Stimulated activated CD4-positive, alpha-beta T cell treated with anti-CD3 and anti-CD28 coated beads, Interleukin-1b, Interleukin-23, amount 100 ng/mL, for 1 hour (primary cell): Measurements from ENCODE around the gene TET1.
"Not testable (repeated sequence)": the region's sequence is repeated elsewhere in the genome, so short reads cannot be mapped to it uniquely, and the experiment has no call there.

Source experiments
- DNase-seq, 2 donors: peaks; one replicate each; pipeline ENCODE4 v3.0.0-alpha.2; 2020; ENCODE audit warnings: low read depth in 2 of 2

The TET1 gene

DNA sequence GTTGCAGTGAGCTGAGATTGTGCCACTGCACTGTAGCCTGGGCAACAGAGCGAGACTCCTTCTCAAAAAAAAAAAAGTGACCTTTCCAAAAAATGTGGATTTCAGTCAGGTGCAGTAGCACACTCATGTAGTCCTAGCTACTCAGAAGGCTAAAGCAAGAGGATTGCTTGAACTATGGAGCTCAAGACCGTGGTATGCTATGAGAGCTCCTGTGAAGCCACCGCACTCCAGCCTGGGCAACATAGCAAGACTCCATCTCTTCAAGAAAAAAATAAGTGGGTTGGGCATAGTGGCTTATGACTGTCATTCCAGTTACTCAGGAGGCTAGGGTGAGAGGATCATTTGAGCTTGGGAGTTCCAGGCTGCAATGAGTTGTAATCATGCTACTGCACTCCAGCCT lies 51.1 kb downstream of the TET1 start:
- no peak for DNase-seq

DNA sequence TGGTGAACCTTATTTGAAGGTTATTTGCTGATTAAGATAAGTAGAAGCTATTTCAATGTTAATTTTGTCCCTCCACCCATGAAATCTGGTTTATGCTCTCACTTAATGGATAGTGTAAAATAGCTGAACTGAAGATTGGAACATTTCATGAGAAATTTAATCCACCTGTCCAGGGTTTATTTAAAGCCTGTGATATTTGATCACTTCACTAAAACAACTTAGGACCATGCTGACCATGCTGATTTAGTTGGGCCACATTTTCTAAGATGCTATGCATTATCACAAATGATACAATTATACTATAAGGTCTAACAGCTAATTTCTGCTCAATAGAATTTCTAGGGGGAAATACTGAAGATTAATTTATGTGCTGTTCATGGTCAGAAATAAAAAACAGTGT lies 53.8 kb downstream of the TET1 start:
- DNase-seq: not testable (repeated sequence)

DNA sequence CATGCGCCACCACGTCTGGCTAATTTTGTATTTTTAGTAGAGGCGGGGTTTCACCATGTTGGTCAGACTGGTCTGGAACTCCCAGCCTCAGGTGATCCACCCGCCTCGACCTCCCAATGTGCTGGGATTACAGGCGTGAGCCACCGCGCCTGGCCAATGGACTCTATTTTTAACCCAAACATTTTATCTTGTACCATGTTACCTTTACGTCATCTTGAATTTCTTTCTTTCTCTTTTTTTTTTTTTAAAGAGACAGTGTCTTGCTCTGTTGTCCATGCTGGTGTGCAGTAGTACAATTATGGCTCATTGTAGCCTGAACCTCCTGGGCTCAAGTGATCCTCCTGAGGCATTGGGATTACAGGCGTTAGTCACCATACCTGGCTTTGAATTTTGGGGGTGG lies 57.6 kb downstream of the TET1 start:
- not testable (repeated sequence) for DNase-seq

DNA sequence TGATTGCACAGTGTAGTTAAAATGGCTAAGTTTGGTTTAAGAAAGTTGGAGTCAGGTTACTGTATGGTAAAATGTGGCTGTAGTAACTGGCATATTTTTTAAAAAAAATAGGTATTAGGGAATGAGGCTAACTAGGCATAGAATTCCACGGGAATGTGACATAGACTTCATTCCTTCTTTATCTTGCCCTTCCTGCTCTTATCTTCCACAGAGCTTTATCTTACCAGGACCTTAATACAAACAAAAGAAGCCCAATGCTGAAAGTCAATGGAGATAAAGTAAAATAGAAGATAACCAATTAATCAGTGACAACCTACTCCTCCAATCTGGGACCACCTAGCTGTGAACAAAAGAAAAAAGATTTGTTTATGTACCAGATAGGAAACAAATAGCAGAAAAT lies 58.1 kb downstream of the TET1 start:
- no peak for DNase-seq

DNA sequence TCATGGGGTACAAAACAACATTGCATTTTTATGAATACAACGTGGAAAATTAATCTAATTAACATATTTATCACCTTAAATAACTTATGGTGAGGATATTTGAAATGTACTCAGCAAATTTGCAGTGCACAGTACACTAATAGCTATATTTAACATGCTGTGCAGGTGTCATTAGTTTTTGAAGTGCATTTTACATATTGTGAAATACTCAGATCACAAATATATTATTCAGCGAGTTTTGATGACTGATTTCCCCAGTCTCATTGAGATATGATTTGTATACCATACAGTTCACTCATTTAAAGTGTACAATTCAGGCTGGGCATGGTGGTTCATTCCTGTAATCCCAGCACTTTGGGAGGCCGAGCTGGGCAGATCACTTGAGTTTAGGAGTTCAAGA lies 59.5 kb downstream of the TET1 start:
- no peak for DNase-seq

DNA sequence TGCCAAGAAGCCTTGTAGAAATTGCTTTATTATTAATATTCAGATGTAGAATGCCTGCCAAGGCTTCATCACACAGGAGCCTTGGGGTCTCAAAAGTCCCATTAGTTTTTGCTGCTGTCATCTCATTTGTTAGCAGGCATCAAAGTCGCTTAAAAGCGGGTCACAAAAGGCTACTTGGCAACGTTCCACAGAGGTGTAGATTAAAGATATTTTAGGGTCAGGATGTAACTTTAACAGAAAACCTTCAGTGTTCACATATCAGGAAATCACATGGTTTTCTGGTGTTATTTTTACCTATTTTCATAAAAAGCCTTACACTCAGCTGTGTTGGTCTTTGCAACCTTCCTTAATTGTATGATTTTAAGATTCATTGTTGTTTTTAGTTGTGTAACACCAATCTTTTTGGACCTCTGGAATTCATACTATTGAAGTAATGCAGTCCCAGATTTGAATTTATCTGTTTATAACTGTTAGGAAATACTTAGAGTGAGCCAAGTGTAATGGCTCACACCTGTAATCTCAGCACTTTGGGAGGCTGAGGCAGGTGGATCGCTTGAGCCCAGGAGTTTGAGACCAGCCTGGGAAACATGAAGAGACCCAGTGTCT lies 65.3 kb downstream of the TET1 start:
- no peak for DNase-seq

DNA sequence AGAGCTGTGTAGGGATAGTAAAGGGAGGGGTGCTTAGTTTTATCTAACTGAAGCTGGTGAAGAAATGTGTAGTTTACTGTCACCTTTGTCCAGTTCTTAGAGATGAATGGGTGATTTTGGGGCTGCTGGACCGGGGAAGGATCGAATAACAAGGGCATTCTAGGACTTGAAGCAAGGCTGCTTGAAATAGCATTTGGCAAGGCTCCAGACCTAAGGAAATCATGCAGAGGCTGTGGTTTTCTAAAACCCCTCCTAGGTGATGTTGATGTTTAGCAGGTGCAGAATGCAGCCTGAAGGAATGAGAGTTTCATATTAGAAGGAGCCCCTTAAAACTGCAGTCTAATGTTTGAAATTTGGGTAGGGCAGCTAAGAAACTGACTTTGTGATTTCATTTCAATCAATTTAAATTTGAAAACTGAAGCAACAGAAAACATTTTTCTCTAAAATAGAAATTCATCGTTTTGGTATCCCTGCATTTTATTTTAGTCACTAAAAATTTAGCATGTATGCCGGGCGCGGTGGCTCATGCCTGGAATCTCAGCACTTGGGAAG lies 68.5 kb downstream of the TET1 start:
- no peak for DNase-seq

DNA sequence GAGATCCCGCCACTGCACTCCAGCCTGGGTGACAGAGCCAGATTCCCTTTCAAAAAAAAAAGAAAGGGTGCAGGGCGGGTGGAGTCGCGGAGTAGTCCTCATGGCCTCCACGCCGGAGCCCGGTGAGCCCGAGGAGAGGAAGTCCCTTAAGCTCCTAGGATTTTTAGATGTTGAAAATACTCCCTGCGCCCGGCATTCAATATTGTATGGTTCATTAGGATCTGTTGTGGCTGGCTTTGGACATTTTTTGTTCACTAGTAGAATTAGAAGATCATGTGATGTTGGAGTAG lies 72.1 kb downstream of the TET1 start:
- DNase-seq: not testable (repeated sequence)

DNA sequence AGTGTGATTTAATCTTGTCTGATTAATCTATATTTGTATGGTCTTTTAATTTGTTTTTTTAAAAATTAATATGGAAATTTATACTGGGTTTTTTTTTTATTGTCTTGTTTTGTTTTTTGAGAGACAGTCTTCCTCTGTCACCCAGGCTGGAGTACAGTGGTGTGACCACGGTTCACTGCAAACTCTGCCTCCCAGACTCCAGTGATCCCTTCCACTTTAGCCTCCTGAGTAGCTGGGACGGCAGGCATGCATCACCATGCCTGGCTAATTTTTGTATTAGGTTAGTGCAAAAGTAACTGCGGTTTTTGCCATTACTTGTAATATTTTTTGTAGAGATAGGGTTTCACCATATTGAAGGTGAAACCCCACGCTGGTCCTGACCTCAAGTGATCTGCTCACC lies 73.1 kb downstream of the TET1 start:
- DNase-seq: no peak

DNA sequence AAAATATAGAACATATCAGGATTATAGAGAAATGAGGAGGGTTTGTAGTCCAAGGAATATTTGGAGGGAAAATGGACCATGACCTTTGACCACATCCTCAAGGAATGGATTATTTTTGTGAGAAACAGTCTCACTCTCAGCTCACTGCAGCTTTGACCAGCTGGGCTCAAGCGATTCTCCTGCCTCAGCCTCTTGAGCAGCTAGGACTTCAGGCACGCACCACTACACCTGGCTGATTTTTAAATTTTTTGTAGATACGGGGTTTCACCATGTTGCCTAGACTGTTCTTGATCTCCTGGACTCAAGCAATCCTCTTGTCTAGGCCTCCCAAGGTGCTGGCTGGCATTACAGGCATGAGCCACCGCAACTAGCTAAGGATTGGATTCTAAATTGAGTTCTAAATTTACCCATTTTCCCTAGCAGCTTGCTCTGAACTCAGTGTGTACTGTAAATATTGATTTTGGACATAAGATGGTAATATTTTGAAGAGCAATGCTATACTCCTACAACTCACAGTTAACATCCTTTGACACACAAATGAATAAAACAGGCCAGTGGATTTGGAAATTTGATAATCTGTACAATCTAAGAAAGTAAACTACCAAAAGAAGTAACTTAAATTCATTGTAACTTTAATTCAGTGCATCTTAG lies 73.8 kb downstream of the TET1 start:
- DNase-seq: no peak

DNA sequence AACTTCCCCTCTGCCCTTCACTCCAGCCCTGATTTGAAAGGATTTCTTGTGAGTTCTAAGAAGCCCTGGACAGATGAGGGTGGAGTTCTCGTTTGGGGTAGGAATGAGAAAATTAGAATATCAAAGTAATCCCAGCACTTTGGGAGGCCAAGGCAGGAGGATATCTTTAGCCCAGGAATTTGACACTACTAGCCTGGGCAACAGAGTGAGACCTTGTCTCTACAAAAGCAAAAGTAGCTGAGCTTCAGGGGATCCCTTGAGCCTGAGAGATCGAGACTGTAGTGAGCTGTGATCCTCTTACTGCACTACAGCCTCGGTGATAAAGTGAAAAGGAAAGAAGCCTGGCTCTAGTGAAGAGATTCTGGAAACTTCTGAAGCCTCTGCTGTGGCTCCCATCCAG lies 76.2 kb downstream of the TET1 start:
- DNase-seq: no peak

DNA sequence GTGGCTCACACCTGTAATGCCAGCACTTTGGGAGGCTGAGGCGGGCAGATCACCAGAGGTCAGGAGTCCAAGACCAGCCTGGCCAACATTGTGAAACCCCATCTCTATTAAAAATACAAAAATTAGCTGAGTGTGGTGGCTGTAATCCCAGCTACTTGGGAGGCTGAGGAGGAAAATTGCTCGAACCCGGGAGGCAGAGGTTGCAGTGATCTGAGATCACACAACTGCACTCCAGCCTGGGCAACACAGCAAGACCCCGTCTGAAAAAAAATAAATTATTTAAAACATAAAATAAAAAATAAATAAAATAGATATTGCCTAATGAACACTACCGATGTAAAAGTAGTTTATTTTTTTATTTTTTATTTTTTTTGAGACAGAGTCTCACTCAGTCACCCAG lies 83.4 kb downstream of the TET1 start:
- DNase-seq: not testable (repeated sequence)

DNA sequence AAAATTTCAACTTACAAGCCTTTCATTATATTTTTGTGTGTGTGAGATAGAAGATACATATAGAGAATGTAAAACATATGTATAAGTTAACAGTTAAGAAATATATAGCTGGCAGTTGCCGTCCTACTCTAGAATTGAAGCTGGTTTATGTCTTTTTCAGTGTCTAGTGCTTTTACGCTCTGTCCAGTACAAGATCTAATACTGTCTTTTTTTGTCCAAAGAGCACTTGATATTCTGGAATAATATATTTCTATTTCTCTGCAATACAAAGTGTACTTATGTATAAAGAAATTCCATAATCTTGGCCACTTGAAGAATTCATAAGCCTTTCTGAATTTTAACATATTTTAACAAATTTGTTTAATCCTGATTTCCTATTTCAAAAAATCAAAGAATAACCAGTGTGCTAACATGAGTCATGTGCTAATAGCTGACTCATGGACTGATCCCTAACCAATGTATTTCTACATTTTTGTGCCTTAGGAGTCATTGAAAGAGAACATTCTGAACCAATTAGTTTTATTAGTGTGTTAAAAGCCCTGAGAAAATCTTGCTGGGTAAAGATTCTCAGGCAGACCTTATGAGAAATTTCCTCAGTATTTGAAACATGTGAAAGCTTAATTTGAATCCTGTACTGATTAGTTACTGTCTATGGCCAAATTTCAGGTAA lies 87.7 kb downstream of the TET1 start:
- DNase-seq: no peak

DNA sequence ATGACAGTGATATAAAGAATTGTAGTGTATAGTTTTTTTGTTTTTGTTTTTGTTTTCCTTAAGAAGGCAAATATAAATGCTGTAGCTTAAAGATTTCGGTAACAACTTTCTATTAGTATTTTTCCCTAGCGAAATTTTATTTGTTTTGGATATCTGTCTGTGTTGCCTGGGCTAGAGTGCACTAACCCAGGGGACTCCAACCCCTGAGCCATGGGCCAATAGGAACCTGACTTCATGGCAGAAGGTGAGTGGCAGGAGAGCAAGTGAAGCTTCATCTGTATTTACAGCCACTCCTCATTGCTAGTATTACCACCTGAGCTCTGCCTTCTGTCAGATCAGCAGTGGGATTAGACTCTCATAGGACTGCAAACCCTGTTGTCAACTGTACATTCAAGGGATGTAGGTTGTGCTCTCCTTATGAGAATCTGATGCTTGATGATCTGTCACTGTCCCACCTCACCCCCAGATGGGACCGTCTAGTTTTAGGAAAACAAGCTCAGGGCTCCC lies 95.5 kb downstream of the TET1 start:
- DNase-seq: no peak

DNA sequence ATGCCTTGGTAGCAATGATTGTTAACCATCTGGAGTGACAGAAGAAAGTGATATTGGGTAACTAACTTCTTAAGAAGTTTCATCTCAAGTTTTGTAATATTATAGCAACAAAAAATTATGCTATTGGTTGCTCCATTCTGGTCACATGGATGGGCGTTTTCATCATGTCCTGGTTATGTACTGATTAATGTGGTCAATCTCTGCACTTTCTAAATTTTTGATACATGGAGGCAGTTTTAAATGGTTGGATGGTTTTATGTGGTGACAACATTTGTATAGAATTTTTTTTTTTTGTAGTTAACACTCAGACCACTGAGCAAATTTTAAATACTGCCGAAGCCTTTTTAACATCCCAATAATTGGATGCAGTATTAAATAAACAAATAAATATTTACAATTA lies 105.7 kb downstream of the TET1 start:
- no peak for DNase-seq

DNA sequence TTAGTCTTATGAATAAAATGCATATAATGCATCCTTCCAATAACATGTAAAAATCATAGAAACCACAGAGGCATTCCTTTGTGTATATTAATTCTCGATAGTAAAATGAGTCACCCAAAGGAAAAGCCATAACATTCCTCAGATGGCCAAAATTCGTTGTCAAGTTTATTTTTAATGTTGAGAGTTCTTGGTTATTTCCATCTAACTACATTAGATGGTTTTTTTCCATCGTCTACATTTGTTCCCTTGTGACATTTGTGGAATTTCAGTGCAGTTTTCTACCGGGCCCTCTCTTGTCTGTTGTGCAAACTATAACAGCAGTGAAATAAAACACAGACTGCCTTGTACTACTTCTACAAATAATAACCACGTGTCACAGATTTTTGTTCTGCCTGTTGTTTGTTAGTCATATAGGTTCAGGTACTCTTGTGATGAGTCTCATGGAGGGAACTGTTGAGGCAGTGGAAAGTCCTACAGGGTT lies 106.2 kb downstream of the TET1 start:
- DNase-seq: no peak

DNA sequence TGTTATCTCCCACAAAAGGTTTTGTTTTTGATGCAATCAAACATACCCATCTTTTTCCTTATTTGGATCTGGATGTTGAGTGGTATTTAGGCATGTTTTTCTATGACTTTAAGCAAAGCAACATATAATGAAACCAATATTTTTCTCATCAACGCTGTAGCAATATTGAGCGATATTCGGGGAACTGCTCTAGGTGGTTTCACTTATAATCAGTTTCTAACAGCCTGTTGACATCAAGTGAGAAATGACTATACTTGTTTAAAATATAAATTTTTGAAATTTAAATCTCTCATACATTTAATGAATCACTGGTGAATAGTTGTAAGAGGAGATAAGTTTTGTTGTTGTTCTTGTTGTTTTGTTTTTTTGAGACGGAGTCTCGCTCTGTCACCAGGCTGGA lies 108.1 kb downstream of the TET1 start:
- DNase-seq: no peak

DNA sequence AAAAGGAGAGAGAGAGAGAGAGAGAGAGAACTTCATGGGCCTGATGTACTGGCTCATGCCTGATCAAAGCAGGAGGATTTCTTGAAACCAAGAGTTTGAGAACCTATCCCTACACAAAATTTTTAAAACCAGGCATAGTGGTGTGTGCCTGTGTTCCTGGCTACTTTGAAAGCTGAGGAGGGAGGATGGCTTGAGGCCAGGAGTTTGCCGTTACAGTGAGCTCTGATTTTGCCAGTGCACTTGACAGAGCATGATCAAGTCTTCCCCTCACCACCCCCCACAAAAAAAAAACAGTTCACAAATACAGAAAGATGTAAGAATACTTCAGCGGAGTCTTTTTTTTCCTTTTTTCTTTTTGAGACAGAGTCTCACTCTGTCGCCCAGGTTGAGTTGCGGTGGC lies 108.8 kb downstream of the TET1 start:
- DNase-seq: no peak

DNA sequence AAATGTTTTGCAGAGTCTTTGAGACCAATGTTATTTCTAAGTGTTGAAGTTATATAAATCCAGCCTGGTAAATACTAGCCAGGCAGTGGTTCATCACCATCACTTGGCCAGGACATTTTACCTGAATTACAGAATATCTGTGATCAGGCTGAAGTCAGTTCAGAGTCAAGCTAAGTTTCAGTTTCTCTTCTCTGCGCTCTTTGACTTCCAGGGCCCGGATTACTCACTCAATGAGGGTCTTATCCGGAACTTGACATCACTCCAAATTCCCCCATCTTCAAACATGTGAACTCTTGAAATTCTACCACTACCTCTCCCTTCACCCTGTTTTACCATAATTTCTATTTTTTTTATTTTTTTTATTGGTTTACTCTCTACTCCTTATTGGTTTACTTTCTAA lies 124.3 kb downstream of the TET1 start:
- DNase-seq: no peak

DNA sequence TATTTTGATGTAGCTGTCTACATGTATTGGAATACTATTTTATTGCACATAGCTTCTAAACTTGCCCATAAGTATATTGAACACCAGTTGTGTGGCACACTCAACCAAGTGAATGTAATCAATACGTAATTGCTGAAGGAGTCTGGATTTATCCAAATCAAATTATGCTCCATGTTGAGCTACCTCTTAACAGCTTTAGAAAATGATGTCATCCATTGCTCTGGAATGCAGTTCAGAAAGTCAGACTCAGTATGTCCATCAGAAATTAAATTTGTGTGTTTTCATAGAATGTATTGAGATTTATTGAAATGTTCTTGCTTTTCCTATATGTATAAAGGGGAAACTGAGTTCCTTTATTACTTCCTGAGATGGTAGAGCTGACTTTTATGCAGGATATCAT lies 135.9 kb downstream of the TET1 start:
- no peak for DNase-seq

DNA sequence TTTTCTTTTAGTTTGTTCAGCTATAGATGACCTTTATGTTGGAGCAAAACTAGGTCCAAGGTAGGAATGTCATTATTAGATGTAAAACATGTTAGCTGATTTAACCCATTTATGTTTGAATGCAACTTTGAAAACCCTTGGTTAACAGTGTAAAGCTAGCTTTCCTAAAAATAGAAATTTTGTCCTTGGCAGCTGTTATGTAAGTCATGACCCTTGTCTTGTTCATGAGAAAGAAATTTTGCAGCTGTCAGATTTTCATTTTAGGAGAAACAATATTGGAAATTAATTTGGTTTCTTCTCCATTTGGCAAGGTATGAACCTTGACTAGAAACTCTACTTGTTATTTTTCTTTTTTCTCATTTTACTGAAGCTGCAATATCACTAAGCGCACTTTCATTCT lies 137.0 kb downstream of the TET1 start:
- DNase-seq: no peak

DNA sequence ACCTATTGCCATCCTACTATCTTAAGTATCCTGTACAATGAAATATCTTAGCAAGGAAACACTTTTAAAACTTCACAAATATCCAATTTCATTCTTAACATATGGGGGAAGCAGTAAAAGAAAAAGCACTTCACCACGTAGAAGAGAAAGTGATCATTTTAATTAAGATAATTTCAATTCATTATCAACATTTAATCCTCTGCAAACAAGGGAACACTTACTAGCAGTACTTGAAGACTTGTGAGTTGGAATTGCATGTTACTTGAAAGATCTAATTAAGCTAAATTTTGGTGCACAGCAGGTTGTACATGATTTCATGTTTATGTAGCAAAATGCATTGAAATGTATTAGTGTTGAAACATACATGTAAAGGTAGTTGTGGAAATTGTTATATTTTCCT lies 140.1 kb downstream of the TET1 start:
- DNase-seq: no peak

DNA sequence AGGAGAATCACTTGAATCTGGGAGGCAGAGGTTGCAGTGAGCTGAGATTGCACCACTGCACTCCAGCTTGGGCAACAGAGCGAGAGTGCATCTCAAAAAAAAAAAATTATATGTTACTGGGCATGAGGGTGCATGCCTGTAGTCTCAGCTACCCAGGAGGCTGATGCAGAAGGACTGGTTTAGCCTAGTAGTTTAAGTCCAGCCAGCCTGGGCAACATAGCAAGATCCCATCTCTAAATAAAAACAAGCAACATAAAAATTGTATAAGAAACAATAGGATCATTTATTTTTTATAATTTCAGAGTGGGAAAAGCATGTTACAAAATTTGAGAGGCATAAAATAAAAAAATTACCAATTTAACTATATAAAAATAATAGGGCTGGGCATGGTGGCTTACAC lies 145.4 kb downstream of the TET1 start:
- no peak for DNase-seq
